Ramos (cell line): ENCODE data around the gene TBCK.

Experiments
- in situ Hi-C: fragments of 300-500 bp; cut with MboI; formaldehyde crosslinking; loops from one replicate; pipeline ENCODE4 v1.14.3; 2022; ENCODE audit warnings: low sequenced_read_pairs; ENCODE audit not compliant: unreplicated experiment

The TBCK gene

GRCh38 chr4:106011387-106011786 lies 304.6 kb downstream of the TBCK start:
- in situ Hi-C loops = no loop called here

GRCh38 chr4:106010761-106011160 lies 305.2 kb downstream of the TBCK start:
- in situ Hi-C loops = no loop called here

GRCh38 chr4:106002994-106003393 lies 313.0 kb downstream of the TBCK start:
- in situ Hi-C loops = no loop called here

GRCh38 chr4:105998171-105999063 lies 317.6 kb downstream of the TBCK start:
- in situ Hi-C loops = no loop called here

- in situ Hi-C loops = no loop called here
These were observed 319.2 kb downstream of the TBCK start for GRCh38 chr4:105996845-105997244.

- in situ Hi-C loops = no loop called here
These were observed 321.0 kb downstream of the TBCK start for GRCh38 chr4:105994841-105995501.

GRCh38 chr4:105994061-105994460 lies 321.9 kb downstream of the TBCK start:
- in situ Hi-C loops = no loop called here

- in situ Hi-C loops = no loop called here
These were observed 323.2 kb downstream of the TBCK start for GRCh38 chr4:105992641-105993305.

GRCh38 chr4:105991726-105992125 lies 324.3 kb downstream of the TBCK start:
- in situ Hi-C loops = no loop called here
